ENCODE data around the gene TOM1L2.

TOM1L2 gene

DNA sequence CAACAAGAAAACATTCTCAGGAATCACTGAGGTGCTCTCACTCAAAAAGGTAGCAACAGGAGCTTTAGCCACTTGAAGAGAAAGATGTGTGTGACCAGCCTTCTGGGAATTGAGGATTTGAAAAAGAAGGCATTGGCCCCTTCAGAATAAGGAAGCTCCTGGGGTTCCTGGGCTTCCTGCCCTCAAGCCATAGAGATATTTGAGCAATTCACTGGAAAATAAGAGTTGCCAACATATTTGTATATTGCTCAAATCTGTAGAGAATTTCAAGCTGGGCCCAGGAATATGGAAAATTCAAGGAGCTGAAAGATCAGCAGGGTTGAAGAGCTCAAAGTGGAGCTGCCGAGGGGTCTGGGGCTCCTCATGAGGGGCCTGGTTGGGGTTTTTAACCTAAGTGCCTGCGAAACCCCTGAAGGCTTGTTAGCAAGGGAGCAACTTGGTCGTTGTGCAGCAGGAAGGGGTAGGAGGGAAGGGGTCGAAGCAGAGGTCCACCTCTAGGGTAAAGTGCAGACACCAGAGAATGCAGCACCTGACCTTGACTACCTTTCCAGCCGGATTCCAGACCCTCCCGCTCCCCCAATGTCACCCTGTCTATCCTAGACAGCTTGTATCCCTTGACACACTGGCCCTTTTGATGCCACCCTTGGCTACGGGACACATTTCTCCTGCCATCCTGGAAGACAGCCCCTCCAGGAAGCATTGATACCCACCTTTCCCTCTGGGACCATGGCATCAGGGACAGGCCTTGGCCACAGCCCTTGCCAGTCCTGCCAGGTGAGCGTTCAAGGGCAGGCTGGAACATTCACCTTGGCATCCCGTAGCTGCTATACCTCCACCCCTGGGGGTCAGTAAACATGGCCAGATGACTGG, 67.8 kb downstream of the TOM1L2 start:
- TF ChIP-seq, protein P1, sequence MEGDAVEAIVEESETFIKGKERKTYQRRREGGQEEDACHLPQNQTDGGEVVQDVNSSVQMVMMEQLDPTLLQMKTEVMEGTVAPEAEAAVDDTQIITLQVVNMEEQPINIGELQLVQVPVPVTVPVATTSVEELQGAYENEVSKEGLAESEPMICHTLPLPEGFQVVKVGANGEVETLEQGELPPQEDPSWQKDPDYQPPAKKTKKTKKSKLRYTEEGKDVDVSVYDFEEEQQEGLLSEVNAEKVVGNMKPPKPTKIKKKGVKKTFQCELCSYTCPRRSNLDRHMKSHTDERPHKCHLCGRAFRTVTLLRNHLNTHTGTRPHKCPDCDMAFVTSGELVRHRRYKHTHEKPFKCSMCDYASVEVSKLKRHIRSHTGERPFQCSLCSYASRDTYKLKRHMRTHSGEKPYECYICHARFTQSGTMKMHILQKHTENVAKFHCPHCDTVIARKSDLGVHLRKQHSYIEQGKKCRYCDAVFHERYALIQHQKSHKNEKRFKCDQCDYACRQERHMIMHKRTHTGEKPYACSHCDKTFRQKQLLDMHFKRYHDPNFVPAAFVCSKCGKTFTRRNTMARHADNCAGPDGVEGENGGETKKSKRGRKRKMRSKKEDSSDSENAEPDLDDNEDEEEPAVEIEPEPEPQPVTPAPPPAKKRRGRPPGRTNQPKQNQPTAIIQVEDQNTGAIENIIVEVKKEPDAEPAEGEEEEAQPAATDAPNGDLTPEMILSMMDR (IDR thresholded peaks at IDR 0.05; ENCODE audit: insufficient read depth, low read depth, low read length, missing control alignments): no peak
- no peak for DNase-seq (ENCODE audit: low read depth)
- H3K4me3 ChIP-seq (ENCODE audit: low read depth, low read length): no peak overlapping the region

DNA sequence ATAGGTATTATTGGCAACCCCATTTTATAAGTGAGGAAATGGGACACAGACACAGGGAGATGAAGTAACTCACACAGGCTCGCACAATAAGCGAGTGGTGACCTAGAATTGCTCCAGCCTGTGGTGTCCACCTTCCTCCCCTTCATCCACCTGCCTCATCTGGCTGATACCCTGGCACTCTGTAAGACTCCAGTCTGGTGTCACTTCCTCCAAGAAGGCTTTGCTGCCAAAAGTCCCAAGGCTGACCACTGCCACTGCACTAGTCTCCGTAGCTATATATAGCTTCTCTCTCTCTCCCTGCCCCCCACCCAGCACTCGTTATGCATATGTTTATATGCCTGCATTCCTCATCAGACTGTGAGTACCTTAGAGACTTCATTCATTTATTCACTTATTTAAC, 69.3 kb downstream of the TOM1L2 start:
- TF ChIP-seq, protein P1 (IDR thresholded peaks at IDR 0.05; ENCODE audit: insufficient read depth, low read depth, low read length, missing control alignments): no peak
- DNase-seq (ENCODE audit: low read depth): no peak
- H3K4me3 ChIP-seq (ENCODE audit: low read depth, low read length): no peak overlapping the region

DNA sequence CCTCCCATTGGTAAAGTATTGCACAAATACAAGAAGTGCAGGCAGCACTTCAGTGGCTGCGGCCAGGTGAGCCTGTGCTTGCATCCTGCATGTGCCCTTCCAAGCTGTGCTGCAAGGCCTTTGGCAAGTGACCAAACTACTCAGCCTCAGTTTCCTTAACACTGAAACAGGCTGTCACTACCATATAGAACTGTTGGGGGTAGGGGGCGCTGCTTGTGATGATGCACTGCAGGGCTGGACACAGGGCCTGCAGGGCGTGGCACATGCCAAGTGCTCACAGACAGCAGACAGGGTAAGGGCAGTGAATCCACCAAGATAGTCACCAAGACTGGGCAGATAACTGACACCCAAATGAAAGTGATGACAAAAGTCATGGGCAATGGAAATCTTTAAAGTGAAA, 69.8 kb downstream of the TOM1L2 start:
- H3K4me3 ChIP-seq (ENCODE audit: low read depth, low read length): no peak overlapping the region
- TF ChIP-seq, protein P1 (IDR thresholded peaks at IDR 0.05; ENCODE audit: insufficient read depth, low read depth, low read length, missing control alignments): no peak

DNA sequence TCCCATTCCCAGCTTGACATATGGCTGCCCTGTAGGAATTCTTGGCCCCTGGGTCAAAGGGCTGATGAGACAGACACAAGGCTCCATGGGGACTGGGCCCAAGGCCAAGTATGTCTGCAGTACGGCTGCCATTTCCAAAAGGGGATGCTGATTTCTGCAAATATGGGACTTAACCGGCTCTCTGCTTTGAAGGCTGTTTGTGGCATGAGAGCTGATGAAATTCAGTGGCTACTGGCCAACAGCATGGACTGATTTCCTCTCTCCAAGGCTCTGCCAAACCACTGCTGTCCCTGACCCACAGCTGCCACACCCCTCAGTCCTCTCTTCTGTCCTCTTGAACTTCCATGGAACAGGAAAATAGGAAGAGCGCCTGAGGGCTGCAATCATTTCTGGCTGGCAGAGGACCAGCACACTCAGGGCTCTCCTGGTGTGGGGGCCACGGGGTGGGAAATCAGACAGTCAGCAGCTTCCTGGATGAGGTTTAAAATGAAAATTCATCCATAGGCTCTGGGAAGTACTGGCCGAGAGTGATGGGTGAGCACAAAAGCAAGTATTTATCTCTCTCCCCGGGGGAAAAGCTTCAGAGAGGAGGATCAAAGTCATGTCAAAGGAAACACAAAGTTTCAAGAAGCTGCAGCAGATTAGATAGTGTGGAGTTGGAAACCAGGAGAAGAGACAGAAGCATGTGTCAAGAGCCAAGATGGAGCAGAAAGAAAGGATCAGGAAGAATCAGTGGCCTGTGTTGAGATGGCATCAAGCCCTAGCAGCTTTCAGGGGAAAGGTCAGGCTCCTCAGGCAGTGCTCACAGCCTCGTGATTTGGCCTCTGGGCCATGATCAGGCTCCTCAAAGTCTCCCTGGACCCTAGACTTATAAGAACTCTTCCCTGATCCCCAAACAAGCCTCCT, 71.3 kb downstream of the TOM1L2 start:
- TF ChIP-seq, protein P1 (IDR thresholded peaks at IDR 0.05; ENCODE audit: insufficient read depth, low read depth, low read length, missing control alignments): no peak
- DNase-seq (ENCODE audit: low read depth): no peak
- H3K4me3 ChIP-seq (ENCODE audit: low read depth, low read length): no peak overlapping the region

More for the DNA sequence above, 69.8 kb downstream of the TOM1L2 start:
- DNase-seq (ENCODE audit: low read depth): no peak

DNA sequence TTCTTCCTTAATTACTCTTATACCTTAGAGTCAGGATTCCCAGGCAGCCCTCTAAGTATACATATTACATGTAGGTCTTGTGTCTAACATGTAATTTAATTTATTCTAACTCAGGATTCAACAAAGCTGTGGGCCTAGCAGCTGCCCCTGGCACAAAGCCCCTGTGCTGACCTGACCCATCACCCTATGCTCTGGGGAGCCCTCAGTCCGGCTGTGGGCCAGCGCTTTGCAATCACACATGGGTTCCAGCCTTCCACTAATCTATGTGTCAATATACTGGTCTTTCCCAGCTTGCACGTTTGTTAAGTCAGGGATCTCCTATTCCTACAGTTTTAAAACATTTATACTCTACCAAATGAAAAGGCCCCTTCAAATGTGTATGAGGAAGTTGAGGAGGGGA, 72.7 kb downstream of the TOM1L2 start:
- H3K4me3 ChIP-seq (ENCODE audit: low read depth, low read length): no peak overlapping the region
- TF ChIP-seq, protein P1 (IDR thresholded peaks at IDR 0.05; ENCODE audit: insufficient read depth, low read depth, low read length, missing control alignments): no peak
- DNase-seq (ENCODE audit: low read depth): no peak

DNA sequence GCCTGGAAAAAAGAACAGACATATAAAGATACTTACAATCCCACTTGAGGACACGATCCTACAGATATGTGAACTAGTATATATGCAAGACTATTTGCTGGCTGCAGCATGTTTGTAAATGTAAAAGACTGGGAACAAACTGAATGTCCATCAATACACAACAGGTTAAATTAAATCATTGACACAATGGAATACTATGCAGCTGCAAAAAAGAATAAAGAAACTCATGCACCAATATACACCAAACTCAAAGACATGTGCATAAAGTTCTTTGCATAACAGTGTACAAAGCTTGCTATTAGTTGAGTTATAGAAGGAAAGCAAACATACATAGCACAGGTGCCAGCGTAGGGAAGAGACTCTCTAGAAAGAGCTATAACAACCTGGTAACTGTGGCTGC, 73.5 kb downstream of the TOM1L2 start:
- no peak for DNase-seq (ENCODE audit: low read depth)
- TF ChIP-seq, protein P1 (IDR thresholded peaks at IDR 0.05; ENCODE audit: insufficient read depth, low read depth, low read length, missing control alignments): no peak
- H3K4me3 ChIP-seq (ENCODE audit: low read depth, low read length): no peak overlapping the region
